Fibroblast of lung (primary cell): Measurements from ENCODE around the gene SIK3. TPM values are rescaled to one million over a fixed set of nuclear protein-coding genes. Genes with fewer than 3 reads are reported as not detected.

Experiments
- DNase-seq, 2 donors: peaks; one replicate each; pipeline versions ENCODE4 v3.0.0 to v3.0.0-alpha.2; 2010; ENCODE audit warnings: low read depth in 2 of 2
- H2AFZ ChIP-seq: 2 replicates; pipeline ENCODE4 v1.5.1; 2012; ENCODE audit warnings: low read length, control low read depth, inconsistent platforms
- H3K27ac ChIP-seq: 2 replicates; pipeline ENCODE4 v1.5.1; 2011; ENCODE audit warnings: low read length, control low read depth; ENCODE audit not compliant: insufficient read depth
- H3K27me3 ChIP-seq: 2 replicates; pipeline ENCODE4 v1.5.1; 2011; ENCODE audit warnings: mild to moderate bottlenecking, low read length; ENCODE audit not compliant: control insufficient read depth, insufficient read depth
- H3K36me3 ChIP-seq: 2 replicates; pipeline ENCODE4 v1.5.1; 2011; ENCODE audit warnings: low read length; ENCODE audit not compliant: control insufficient read depth, insufficient read depth
- H3K4me1 ChIP-seq: 2 replicates; pipeline ENCODE4 v1.5.1; 2011; ENCODE audit warnings: low read length; ENCODE audit not compliant: control insufficient read depth, insufficient read depth; ENCODE audit errors: extremely low read depth
- H3K4me2 ChIP-seq: 2 replicates; pipeline ENCODE4 v1.5.1; 2011; ENCODE audit warnings: low read length, control low read depth; ENCODE audit not compliant: insufficient read depth; ENCODE audit errors: extremely low read depth
- H3K4me3 ChIP-seq, 4 experiments: fragments of 200-600 bp in 1 of 4; sonication (generic) in 1 of 4; replicated peaks in 1 of 4; 2 replicates each; pipeline ENCODE4 v1.5.1; 2011 to 2016; ENCODE audit warnings: low read length in 4 of 4, low read depth in 3 of 4, mild to moderate bottlenecking in 3 of 4, control low read depth in 2 of 4, inconsistent platforms in 1 of 4, mixed read lengths in 1 of 4; ENCODE audit not compliant: insufficient read depth in 1 of 4; ENCODE audit errors: control extremely low read depth in 1 of 4
- H3K79me2 ChIP-seq: 2 replicates; pipeline ENCODE4 v1.5.1; 2012; ENCODE audit warnings: mild to moderate bottlenecking, low read length, inconsistent platforms; ENCODE audit not compliant: control insufficient read depth, insufficient read depth
- H3K9ac ChIP-seq: 2 replicates; pipeline ENCODE4 v1.5.1; 2011; ENCODE audit warnings: mild to moderate bottlenecking, low read length, control low read depth; ENCODE audit not compliant: insufficient read depth
- H3K9me3 ChIP-seq: 2 replicates; pipeline ENCODE4 v1.5.1; 2012; ENCODE audit warnings: low read depth, low read length; ENCODE audit not compliant: control insufficient read depth, insufficient read depth
- H4K20me1 ChIP-seq: 2 replicates; pipeline ENCODE4 v1.5.1; 2011; ENCODE audit warnings: low read length; ENCODE audit not compliant: control insufficient read depth, insufficient read depth; ENCODE audit errors: extremely low read depth
- CTCF ChIP-seq, 2 donors: IDR thresholded peaks in 1 of 2; conservative IDR thresholded peaks in 1 of 2; 1 replicate in 1 of 2; 2 replicates in 1 of 2; pipeline ENCODE4 v1.5.1; 2011 to 2012; ENCODE audit warnings: low read length in 2 of 2, control low read depth in 1 of 2, inconsistent platforms in 1 of 2, low read depth in 1 of 2, mild to moderate bottlenecking in 1 of 2
- EZH2 ChIP-seq: IDR thresholded peaks from 2 replicates; pipeline ENCODE4 v1.5.1; 2012; ENCODE audit warnings: low read length, control low read depth, mild to moderate bottlenecking; ENCODE audit errors: missing control alignments
- polyA plus RNA-seq, 2 donors: library from polyadenylated mRNA; depleted of rRNA in 1 of 2; stranded (reverse) in 1 of 2; unstranded in 1 of 2; fragments of >200 nt; gene quantifications; 2 replicates each; pipeline ENCODE4 v1.2.1, GENCODE V29; 2011 to 2012; ENCODE audit warnings: missing spikeins in 1 of 2
- total RNA-seq: library from RNA; depleted of rRNA; stranded (reverse); fragments of >200 nt; gene quantifications from 2 replicates; pipeline ENCODE4 v1.2.1, GENCODE V29; 2014

SIK3 gene
- total and polyA plus RNA-seq, 2 donors (not counting 1 experiment from before 2014, with no cell fraction given) = 7.1 to 22.8 TPM

- H3K27me3 ChIP-seq = no peaks in the 10 kb centered on the region
- peaks cover 2% of the 10 kb centered on the region for H3K4me1 ChIP-seq
- no peak for DNase-seq
- H4K20me1 ChIP-seq = no peaks in the 10 kb centered on the region
- no peak overlapping the region for H3K4me3 ChIP-seq
- no peaks in the 10 kb centered on the region for H3K36me3 ChIP-seq
- TF ChIP-seq EZH2 = no peak
- TF ChIP-seq CTCF (conservative IDR thresholded peaks at IDR 0.05 in 1 of 2, IDR thresholded peaks at IDR 0.05 in 1 of 2; ENCODE audit: low read depth in 1 of 2, low read length in 2 of 2) = no peak
- H3K27ac ChIP-seq = no peak overlapping the region
- no peak overlapping the region for H3K4me2 ChIP-seq
- peaks cover 11% of the 10 kb centered on the region for H3K79me2 ChIP-seq
- no peaks in the 10 kb centered on the region for H3K9me3 ChIP-seq
- H3K9ac ChIP-seq = no peak overlapping the region
- no peak overlapping the region for H2AFZ ChIP-seq
Measured at GRCh38 chr11:117039270-117039669, 59.0 kb downstream of the SIK3 start.

GRCh38 chr11:117037975-117038350 lies 60.3 kb downstream of the SIK3 start:
- Histone ChIP-seq H2AFZ (no peak overlapping the region), H3K79me2 (peaks cover 9% of the 10 kb centered on the region), H3K9me3 (no peaks in the 10 kb centered on the region), H3K36me3 (no peaks in the 10 kb centered on the region), H3K27me3 (no peaks in the 10 kb centered on the region), H4K20me1 (no peaks in the 10 kb centered on the region), H3K27ac (no peak overlapping the region), H3K4me3 (no peak overlapping the region), H3K9ac (no peak overlapping the region), H3K4me2 (no peak overlapping the region), H3K4me1 (peaks cover 2% of the 10 kb centered on the region)
- no peak for TF ChIP-seq EZH2
- TF ChIP-seq CTCF (conservative IDR thresholded peaks at IDR 0.05 in 1 of 2, IDR thresholded peaks at IDR 0.05 in 1 of 2; ENCODE audit: low read depth in 1 of 2, low read length in 2 of 2) = no peak
- no peak for DNase-seq

- Histone ChIP-seq H3K4me1 (peaks cover 2% of the 10 kb centered on the region), H3K79me2 (peaks cover 9% of the 10 kb centered on the region), H3K36me3 (no peaks in the 10 kb centered on the region), H3K27ac (no peak overlapping the region), H3K27me3 (no peaks in the 10 kb centered on the region), H3K4me2 (no peak overlapping the region), H4K20me1 (no peaks in the 10 kb centered on the region), H3K9ac (no peak overlapping the region), H3K9me3 (no peaks in the 10 kb centered on the region), H2AFZ (no peak overlapping the region), H3K4me3 (no peak overlapping the region)
- TF ChIP-seq CTCF (conservative IDR thresholded peaks at IDR 0.05 in 1 of 2, IDR thresholded peaks at IDR 0.05 in 1 of 2; ENCODE audit: low read depth in 1 of 2, low read length in 2 of 2) (no peak), EZH2 (no peak)
- DNase-seq = peak in 1 of 2 donors; percentile 36
Measured at GRCh38 chr11:117037279-117037974, 60.8 kb downstream of the SIK3 start.
